HL-60 (cell line): ENCODE data around the gene RUSC1.
A peak's percentile ranks its signal among the peaks of the same experiment; 100 is the strongest.

ENCODE experiments used
- DNase-seq, 2 experiments: peaks; one replicate each; pipeline ENCODE4 v3.0.0-alpha.2; 2010 to 2020; ENCODE audit warnings: low read depth in 1 of 2, low spot score in 1 of 2
- H3K27ac ChIP-seq: fragments of 250-450 bp; sonication (Bioruptor Pico); replicated peaks from 2 replicates; pipeline ENCODE4 v1.5.1; 2020; ENCODE audit warnings: mild to moderate bottlenecking, moderate library complexity
- H3K27me3 ChIP-seq: fragments of 250-450 bp; sonication (Bioruptor Pico); 2 replicates; pipeline ENCODE4 v1.5.1; 2021; ENCODE audit warnings: mild to moderate bottlenecking, moderate library complexity; ENCODE audit not compliant: insufficient read depth, poor library complexity, severe bottlenecking
- H3K4me3 ChIP-seq: replicated peaks from 2 replicates; pipeline ENCODE4 v1.5.1; 2011; ENCODE audit warnings: mild to moderate bottlenecking, control low read depth, low read length; ENCODE audit not compliant: insufficient read depth
- CTCF ChIP-seq: IDR thresholded peaks from one replicate; pipeline ENCODE4 v1.5.1; 2011; ENCODE audit warnings: low read length, control low read depth, inconsistent platforms; ENCODE audit not compliant: insufficient read depth
- GABPA ChIP-seq: IDR thresholded peaks from 2 replicates; pipeline ENCODE4 v1.6.1; 2012; ENCODE audit warnings: low read depth
- POLR2AphosphoS5 ChIP-seq: IDR thresholded peaks from 2 replicates; pipeline ENCODE4 v1.6.1; 2012; ENCODE audit warnings: low read depth
- REST ChIP-seq: IDR thresholded peaks from 2 replicates; pipeline ENCODE4 v1.6.1; 2012; ENCODE audit warnings: low read depth; ENCODE audit not compliant: insufficient replicate concordance
- SPI1 ChIP-seq: IDR thresholded peaks from 2 replicates; pipeline ENCODE4 v1.6.1; 2012; ENCODE audit warnings: low read depth, mild to moderate bottlenecking, borderline replicate concordance

Gene RUSC1

GRCh38 chr1:155305881-155306391 lies 14.8 kb upstream of the RUSC1 start:
- no peak for DNase-seq
- H3K4me3 ChIP-seq = no peak overlapping the region
- H3K27ac ChIP-seq = no peak overlapping the region
- TF ChIP-seq CTCF = no peak
- TF ChIP-seq POLR2AphosphoS5 = no peak
- no peaks in the 10 kb centered on the region for H3K27me3 ChIP-seq

GRCh38 chr1:155307247-155307740 lies 13.4 kb upstream of the RUSC1 start:
- peak in 1 of 2 experiments; percentile 52 for DNase-seq
- peak overlapping the region; percentile 90 for H3K27ac ChIP-seq
- no peak overlapping the region for H3K4me3 ChIP-seq
- H3K27me3 ChIP-seq = no peaks in the 10 kb centered on the region
- TF ChIP-seq CTCF (no peak), REST (no peak), SPI1 (no peak), POLR2AphosphoS5 (no peak), GABPA (no peak)

GRCh38 chr1:155308493-155309422 lies 11.9 kb upstream of the RUSC1 start, which contains the start of gene FDPS:
FDPS (plus strand) TSS chr1:155308866; CDS start chr1:155309790, 924 bp downstream.
- H3K4me3 ChIP-seq = peak within 1 kb of the TSS; percentile 91
- no peaks in the 10 kb centered on the region for H3K27me3 ChIP-seq
- peak; percentile 98 to 100 for DNase-seq
- TF ChIP-seq CTCF (no peak), REST (peak; percentile 36), GABPA (peak; percentile 38; the same call in 1 of the 2 replicates), POLR2AphosphoS5 (peak; percentile 47; the same call in 1 of the 2 replicates), SPI1 (no peak)
- H3K27ac ChIP-seq = peak within 1 kb of the TSS; percentile 90
